Measurements from ENCODE around the gene TLR1. TPM values are rescaled to one million over a fixed set of nuclear protein-coding genes. Genes with fewer than 3 reads are reported as not detected.

TLR1 gene
- polyA plus RNA-seq, 1 donor: 1.9 TPM

Other genes with a start within 250 kb of the TLR1 start
- gene KLF3, start 140.6 kb downstream of the TLR1 start, polyA plus RNA-seq (ENCODE audit: insufficient read length): 28.2 TPM
- 0.42 TPM for gene TLR10, start 21.8 kb downstream of the TLR1 start, polyA plus RNA-seq (ENCODE audit: insufficient read length)
- 1.0 TPM for gene TLR6, start 52.0 kb upstream of the TLR1 start, polyA plus RNA-seq (ENCODE audit: insufficient read length)
- 50.2 TPM for gene FAM114A1, start 63.0 kb upstream of the TLR1 start, polyA plus RNA-seq (ENCODE audit: insufficient read length)
- gene TMEM156, start 227.6 kb upstream of the TLR1 start, polyA plus RNA-seq (ENCODE audit: insufficient read length): 0.18 TPM